ENCODE measurements around the gene MTUS2. TPM values are rescaled to one million over a fixed set of nuclear protein-coding genes. Genes with fewer than 3 reads are reported as not detected.

Gene MTUS2
- total and polyA plus RNA-seq, 10 of the 15 experiments (the other 5 are each of a cell fraction or from before 2014, with no cell fraction given) = under 0.01 to 0.05 (median 0.02) TPM; not detected in 6

DNA sequence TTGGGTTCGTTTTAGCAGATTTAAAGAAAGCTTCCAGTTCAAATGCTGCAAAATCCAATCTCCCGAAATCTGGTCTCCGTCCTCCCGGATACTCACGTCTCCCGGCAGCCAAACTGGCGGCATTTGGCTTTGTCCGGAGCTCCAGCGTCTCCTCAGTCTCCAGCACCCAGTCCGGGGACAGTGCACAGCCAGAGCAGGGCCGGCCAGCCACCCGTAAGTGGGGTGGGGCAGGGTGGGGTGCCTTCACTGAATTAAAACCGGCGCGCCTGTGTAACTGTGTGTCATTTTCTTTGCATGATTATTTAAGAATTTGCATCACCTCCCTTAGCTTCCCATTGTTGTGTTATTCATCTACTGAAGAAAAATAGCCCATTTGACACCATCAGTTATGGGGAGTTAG is 280.6 kb downstream of the MTUS2 start:
- Histone ChIP-seq H4K20me1 (ENCODE audit: control insufficient read depth, insufficient read depth) (no peaks in the 10 kb centered on the region), H3K4me2 (ENCODE audit: control insufficient read depth, insufficient read depth) (no peak overlapping the region), H3K79me2 (ENCODE audit: control insufficient read depth, insufficient read depth, low read length) (no peaks in the 10 kb centered on the region), H3K27me3 (replicated peaks in 1 of 2; ENCODE audit: control insufficient read depth in 2 of 2, insufficient read depth in 2 of 2, low read length in 1 of 2) (no peaks in the 10 kb centered on the region), H3K9me3 (replicated peaks; ENCODE audit: control insufficient read depth, insufficient read depth, low read length) (no peaks in the 10 kb centered on the region; the same call in 2 of the 3 replicates), H3K4me1 (ENCODE audit: control insufficient read depth, insufficient read depth, low read length) (no peaks in the 10 kb centered on the region), H3K9ac (ENCODE audit: control insufficient read depth, insufficient read depth, low read length) (no peak overlapping the region), H2AFZ (ENCODE audit: control insufficient read depth, low read depth, low read length) (no peak overlapping the region), H3K36me3 (ENCODE audit: control insufficient read depth in 2 of 2, insufficient read depth in 2 of 2, low read length in 1 of 2) (no peaks in the 10 kb centered on the region; a peak in 1 of 4 replicates), H3K4me3 (no peak overlapping the region), H3K27ac (ENCODE audit: control insufficient read depth, insufficient read depth) (no peak overlapping the region)
- intact Hi-C loops (cut with micrococcal nuclease; ENCODE audit: unreplicated experiment) (no loop called here), in situ Hi-C loops (cut with MboI) (no loop called here)
- FAIRE-seq = no peak
- WGBS (ENCODE audit: insufficient coverage, insufficient replicate concordance, low lambda C conversion rate, missing lambda C conversion rate) = 43% methylated on average over 15 of the region's 15 CpGs
- DNase-seq (ENCODE audit: low read depth, low spot score) = no peak
- SMC1A ChIA-PET (ENCODE audit: uncharacterized antibody, unreplicated experiment) = interaction anchor here (1.2 kb wide), 1 partner anchor 21 kb away, joined by 3 read pairs; no protein-coding TSS in a partner anchor
- no TSS peak for BruUV-seq (replicated peaks)
- RAD21 ChIA-PET (ENCODE audit: unreplicated experiment) = no interaction called here
- CTCF ChIA-PET = interaction anchor here (0.6 kb wide), 1 partner anchor 19 kb away, joined by 4 read pairs; no protein-coding TSS in a partner anchor
- no peak for TF ChIP-seq ESRRA (IDR thresholded peaks at IDR 0.05; ENCODE audit: low read length)
- TF ChIP-seq CREB1 (IDR thresholded peaks at IDR 0.05; ENCODE audit: low read depth) = no peak
- TF ChIP-seq POLR2A (IDR thresholded peaks at IDR 0.05; ENCODE audit: low read depth, low read length) = no peak
- no peak for TF ChIP-seq MTA2 (IDR thresholded peaks at IDR 0.05; ENCODE audit: low read depth)
- no peak for TF ChIP-seq NFXL1 (IDR thresholded peaks at IDR 0.05; ENCODE audit: borderline replicate concordance)
- TF ChIP-seq EGR1 (IDR thresholded peaks at IDR 0.05; ENCODE audit: borderline replicate concordance in 1 of 2, low read depth in 2 of 2, low read length in 2 of 2) = no peak
- TF ChIP-seq MTA3 (IDR thresholded peaks at IDR 0.05; ENCODE audit: borderline replicate concordance, low read length) = no peak
- TF ChIP-seq BMI1 (IDR thresholded peaks at IDR 0.05; ENCODE audit: borderline replicate concordance) = no peak
- TF ChIP-seq, protein P1, sequence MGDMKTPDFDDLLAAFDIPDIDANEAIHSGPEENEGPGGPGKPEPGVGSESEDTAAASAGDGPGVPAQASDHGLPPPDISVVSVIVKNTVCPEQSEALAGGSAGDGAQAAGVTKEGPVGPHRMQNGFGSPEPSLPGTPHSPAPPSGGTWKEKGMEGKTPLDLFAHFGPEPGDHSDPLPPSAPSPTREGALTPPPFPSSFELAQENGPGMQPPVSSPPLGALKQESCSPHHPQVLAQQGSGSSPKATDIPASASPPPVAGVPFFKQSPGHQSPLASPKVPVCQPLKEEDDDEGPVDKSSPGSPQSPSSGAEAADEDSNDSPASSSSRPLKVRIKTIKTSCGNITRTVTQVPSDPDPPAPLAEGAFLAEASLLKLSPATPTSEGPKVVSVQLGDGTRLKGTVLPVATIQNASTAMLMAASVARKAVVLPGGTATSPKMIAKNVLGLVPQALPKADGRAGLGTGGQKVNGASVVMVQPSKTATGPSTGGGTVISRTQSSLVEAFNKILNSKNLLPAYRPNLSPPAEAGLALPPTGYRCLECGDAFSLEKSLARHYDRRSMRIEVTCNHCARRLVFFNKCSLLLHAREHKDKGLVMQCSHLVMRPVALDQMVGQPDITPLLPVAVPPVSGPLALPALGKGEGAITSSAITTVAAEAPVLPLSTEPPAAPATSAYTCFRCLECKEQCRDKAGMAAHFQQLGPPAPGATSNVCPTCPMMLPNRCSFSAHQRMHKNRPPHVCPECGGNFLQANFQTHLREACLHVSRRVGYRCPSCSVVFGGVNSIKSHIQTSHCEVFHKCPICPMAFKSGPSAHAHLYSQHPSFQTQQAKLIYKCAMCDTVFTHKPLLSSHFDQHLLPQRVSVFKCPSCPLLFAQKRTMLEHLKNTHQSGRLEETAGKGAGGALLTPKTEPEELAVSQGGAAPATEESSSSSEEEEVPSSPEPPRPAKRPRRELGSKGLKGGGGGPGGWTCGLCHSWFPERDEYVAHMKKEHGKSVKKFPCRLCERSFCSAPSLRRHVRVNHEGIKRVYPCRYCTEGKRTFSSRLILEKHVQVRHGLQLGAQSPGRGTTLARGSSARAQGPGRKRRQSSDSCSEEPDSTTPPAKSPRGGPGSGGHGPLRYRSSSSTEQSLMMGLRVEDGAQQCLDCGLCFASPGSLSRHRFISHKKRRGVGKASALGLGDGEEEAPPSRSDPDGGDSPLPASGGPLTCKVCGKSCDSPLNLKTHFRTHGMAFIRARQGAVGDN (IDR thresholded peaks at IDR 0.05) = no peak
- no peak for TF ChIP-seq HCFC1 (IDR thresholded peaks at IDR 0.05; ENCODE audit: low read length)
- TF ChIP-seq FOXK2 (IDR thresholded peaks at IDR 0.05) = no peak
- TF ChIP-seq, protein P2, sequence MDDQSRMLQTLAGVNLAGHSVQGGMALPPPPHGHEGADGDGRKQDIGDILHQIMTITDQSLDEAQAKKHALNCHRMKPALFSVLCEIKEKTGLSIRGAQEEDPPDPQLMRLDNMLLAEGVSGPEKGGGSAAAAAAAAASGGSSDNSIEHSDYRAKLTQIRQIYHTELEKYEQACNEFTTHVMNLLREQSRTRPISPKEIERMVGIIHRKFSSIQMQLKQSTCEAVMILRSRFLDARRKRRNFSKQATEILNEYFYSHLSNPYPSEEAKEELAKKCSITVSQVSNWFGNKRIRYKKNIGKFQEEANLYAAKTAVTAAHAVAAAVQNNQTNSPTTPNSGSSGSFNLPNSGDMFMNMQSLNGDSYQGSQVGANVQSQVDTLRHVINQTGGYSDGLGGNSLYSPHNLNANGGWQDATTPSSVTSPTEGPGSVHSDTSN (IDR thresholded peaks at IDR 0.05; ENCODE audit: insufficient replicate concordance, low read depth, low read length) = no peak
- TF ChIP-seq, protein P3, sequence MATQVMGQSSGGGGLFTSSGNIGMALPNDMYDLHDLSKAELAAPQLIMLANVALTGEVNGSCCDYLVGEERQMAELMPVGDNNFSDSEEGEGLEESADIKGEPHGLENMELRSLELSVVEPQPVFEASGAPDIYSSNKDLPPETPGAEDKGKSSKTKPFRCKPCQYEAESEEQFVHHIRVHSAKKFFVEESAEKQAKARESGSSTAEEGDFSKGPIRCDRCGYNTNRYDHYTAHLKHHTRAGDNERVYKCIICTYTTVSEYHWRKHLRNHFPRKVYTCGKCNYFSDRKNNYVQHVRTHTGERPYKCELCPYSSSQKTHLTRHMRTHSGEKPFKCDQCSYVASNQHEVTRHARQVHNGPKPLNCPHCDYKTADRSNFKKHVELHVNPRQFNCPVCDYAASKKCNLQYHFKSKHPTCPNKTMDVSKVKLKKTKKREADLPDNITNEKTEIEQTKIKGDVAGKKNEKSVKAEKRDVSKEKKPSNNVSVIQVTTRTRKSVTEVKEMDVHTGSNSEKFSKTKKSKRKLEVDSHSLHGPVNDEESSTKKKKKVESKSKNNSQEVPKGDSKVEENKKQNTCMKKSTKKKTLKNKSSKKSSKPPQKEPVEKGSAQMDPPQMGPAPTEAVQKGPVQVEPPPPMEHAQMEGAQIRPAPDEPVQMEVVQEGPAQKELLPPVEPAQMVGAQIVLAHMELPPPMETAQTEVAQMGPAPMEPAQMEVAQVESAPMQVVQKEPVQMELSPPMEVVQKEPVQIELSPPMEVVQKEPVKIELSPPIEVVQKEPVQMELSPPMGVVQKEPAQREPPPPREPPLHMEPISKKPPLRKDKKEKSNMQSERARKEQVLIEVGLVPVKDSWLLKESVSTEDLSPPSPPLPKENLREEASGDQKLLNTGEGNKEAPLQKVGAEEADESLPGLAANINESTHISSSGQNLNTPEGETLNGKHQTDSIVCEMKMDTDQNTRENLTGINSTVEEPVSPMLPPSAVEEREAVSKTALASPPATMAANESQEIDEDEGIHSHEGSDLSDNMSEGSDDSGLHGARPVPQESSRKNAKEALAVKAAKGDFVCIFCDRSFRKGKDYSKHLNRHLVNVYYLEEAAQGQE (IDR thresholded peaks at IDR 0.05; ENCODE audit: low read depth, low read length) = no peak
- TF ChIP-seq KLF5 (IDR thresholded peaks at IDR 0.05; ENCODE audit: partially characterized antibody) = no peak
- POLR2A ChIA-PET = no interaction called here
- ATAC-seq = no peak
